ENCODE data around the gene EIF2AK2.

The EIF2AK2 gene

DNA sequence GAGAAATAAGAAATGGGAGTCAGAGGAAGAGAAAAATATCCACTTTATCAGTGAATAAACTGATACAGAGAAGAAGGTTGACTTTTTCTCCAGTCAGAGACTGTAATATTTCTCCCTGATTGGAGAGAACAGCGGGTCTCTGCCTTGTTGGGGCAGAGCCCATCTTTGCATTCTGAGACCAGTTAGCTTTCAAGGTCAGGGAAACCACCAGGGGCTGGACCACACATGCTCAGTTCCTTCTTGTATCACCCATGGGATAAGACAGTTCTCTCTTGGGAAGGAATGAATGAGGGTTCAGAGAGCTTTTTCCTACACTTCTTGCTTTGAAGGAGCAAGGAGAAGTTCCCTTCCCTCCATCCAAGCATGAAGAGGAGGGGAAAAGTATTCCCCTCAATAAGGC lies 60.2 kb downstream of the EIF2AK2 start:
- Histone ChIP-seq H3K9me3 (ENCODE audit: control insufficient read depth in 1 of 2, low read length in 2 of 2) (no peaks in the 10 kb centered on the region), H3K27me3 (ENCODE audit: low read depth, low read length) (no peaks in the 10 kb centered on the region), H3K36me3 (ENCODE audit: control insufficient read depth in 1 of 2, insufficient read depth in 2 of 2, low read length in 2 of 2) (peaks cover 42 to 76% of the 10 kb centered on the region in 2 donors), H3K27ac (ENCODE audit: low read length) (no peak overlapping the region), H3K4me3 (ENCODE audit: low read depth in 1 of 2, low read length in 2 of 2) (no peak overlapping the region), H3K4me1 (ENCODE audit: control insufficient read depth in 1 of 2, insufficient read depth in 2 of 2, low read length in 2 of 2) (no peaks in the 10 kb centered on the region)

DNA sequence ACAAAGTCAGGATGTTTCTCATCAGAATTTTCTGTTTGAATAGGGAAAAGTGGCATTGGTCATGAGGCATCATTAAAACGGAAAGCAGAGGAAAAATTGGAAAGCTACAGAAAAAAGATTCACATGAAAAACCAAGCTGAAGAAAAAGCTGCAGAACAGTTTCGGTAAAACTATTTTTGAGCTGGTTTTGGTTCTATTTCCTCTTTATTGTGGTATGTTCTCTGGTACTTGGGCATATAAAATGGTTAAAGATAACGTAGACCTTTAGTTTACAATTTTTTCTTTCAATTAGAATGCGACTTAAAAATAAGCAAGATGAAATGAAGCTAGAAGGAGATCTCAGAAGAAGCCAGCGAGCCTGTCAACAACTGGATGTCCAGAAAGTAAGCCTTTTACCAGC lies 64.9 kb downstream of the EIF2AK2 start:
- H3K36me3 ChIP-seq (ENCODE audit: control insufficient read depth in 1 of 2, insufficient read depth in 2 of 2, low read length in 2 of 2) = peaks cover 24 to 54% of the 10 kb centered on the region in 2 donors
- H3K27ac ChIP-seq (ENCODE audit: low read length) = no peak overlapping the region
- H3K9me3 ChIP-seq (ENCODE audit: control insufficient read depth in 1 of 2, low read length in 2 of 2) = no peaks in the 10 kb centered on the region
- no peaks in the 10 kb centered on the region for H3K27me3 ChIP-seq (ENCODE audit: low read depth, low read length)
- no peaks in the 10 kb centered on the region for H3K4me1 ChIP-seq (ENCODE audit: control insufficient read depth in 1 of 2, insufficient read depth in 2 of 2, low read length in 2 of 2)
- H3K4me3 ChIP-seq (ENCODE audit: low read depth in 1 of 2, low read length in 2 of 2) = no peak overlapping the region

DNA sequence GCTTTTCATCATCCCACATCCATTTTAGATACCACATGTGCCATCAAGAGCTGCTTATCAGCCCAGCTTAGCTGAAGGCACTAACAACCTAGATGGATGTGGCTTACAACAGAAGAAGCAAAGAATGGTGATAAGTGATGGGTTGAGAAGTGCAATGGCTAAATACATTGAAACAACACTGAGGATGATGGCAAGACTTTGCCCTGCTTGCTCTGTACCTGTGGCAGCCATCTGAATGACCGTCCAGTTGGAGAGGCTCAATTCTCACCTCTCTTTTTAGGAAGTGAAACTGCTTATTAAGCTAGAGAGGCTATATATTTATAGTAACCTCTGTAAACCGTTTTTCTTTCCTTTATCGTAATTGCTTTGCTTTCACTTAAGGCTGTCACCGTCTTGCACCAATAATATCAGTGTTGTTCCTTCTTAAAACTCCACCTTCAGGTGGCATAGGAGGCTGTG lies 66.7 kb downstream of the EIF2AK2 start:
- Histone ChIP-seq H3K9me3 (ENCODE audit: control insufficient read depth in 1 of 2, low read length in 2 of 2) (no peaks in the 10 kb centered on the region), H3K4me3 (ENCODE audit: low read depth in 1 of 2, low read length in 2 of 2) (no peak overlapping the region), H3K4me1 (ENCODE audit: control insufficient read depth in 1 of 2, insufficient read depth in 2 of 2, low read length in 2 of 2) (peaks cover 0 to 7% of the 10 kb centered on the region in 2 donors), H3K36me3 (ENCODE audit: control insufficient read depth in 1 of 2, insufficient read depth in 2 of 2, low read length in 2 of 2) (peaks cover 16 to 43% of the 10 kb centered on the region in 2 donors), H3K27ac (ENCODE audit: low read length) (no peak overlapping the region), H3K27me3 (ENCODE audit: low read depth, low read length) (no peaks in the 10 kb centered on the region)

DNA sequence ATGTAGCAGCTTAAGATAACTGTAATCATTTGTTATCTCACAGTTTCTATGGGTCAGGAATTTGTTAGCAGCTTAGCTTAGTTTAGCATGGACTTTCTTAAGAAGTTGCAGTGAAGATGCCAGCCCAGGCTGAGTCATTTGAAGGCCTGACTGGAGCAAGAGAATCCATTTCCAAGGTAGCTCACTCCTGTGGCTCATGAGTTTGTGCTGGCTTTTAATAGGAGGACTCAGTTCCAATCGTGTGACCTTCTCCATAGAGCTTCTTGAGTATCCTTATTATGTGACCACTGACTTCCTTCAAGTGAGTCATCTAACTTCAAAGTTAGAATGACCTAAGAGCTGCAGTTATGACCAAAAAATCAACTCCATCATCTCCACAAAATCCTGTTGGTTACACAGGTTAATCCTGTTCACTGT lies 71.0 kb downstream of the EIF2AK2 start:
- Histone ChIP-seq H3K27ac (ENCODE audit: low read length) (no peak overlapping the region), H3K4me3 (ENCODE audit: low read depth in 1 of 2, low read length in 2 of 2) (peak overlapping the region in 1 of 2 donors; percentile 97), H3K4me1 (ENCODE audit: control insufficient read depth in 1 of 2, insufficient read depth in 2 of 2, low read length in 2 of 2) (peaks cover 6 to 25% of the 10 kb centered on the region in 2 donors), H3K36me3 (ENCODE audit: control insufficient read depth in 1 of 2, insufficient read depth in 2 of 2, low read length in 2 of 2) (peaks cover 9 to 14% of the 10 kb centered on the region in 2 donors), H3K9me3 (ENCODE audit: control insufficient read depth in 1 of 2, low read length in 2 of 2) (no peaks in the 10 kb centered on the region), H3K27me3 (ENCODE audit: low read depth, low read length) (no peaks in the 10 kb centered on the region)

DNA sequence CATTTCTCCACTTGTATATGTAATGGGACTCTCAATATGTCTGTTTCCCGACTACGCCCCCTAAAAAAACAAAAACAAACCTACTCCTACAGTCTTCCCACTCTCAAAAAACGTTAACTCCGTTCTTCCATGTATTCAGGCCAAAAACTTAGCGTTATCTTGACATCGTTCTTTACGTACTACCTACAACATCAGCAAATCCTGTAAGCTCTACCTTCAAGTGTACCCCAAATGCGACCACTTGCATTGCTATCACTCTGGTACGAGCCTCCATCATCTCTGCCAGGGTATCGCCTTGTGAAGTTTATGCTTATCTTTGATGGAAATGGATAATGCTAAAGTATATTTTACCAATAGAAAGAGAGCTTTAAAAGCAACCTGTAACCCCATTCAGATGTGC lies 72.0 kb downstream of the EIF2AK2 start:
- Histone ChIP-seq H3K27me3 (ENCODE audit: low read depth, low read length) (no peaks in the 10 kb centered on the region), H3K4me1 (ENCODE audit: control insufficient read depth in 1 of 2, insufficient read depth in 2 of 2, low read length in 2 of 2) (peaks cover 6 to 25% of the 10 kb centered on the region in 2 donors), H3K36me3 (ENCODE audit: control insufficient read depth in 1 of 2, insufficient read depth in 2 of 2, low read length in 2 of 2) (peaks cover 4 to 13% of the 10 kb centered on the region in 2 donors), H3K9me3 (ENCODE audit: control insufficient read depth in 1 of 2, low read length in 2 of 2) (no peaks in the 10 kb centered on the region), H3K4me3 (ENCODE audit: low read depth in 1 of 2, low read length in 2 of 2) (peak overlapping the region; percentile 96 to 97), H3K27ac (ENCODE audit: low read length) (peak overlapping the region; percentile 72)

DNA sequence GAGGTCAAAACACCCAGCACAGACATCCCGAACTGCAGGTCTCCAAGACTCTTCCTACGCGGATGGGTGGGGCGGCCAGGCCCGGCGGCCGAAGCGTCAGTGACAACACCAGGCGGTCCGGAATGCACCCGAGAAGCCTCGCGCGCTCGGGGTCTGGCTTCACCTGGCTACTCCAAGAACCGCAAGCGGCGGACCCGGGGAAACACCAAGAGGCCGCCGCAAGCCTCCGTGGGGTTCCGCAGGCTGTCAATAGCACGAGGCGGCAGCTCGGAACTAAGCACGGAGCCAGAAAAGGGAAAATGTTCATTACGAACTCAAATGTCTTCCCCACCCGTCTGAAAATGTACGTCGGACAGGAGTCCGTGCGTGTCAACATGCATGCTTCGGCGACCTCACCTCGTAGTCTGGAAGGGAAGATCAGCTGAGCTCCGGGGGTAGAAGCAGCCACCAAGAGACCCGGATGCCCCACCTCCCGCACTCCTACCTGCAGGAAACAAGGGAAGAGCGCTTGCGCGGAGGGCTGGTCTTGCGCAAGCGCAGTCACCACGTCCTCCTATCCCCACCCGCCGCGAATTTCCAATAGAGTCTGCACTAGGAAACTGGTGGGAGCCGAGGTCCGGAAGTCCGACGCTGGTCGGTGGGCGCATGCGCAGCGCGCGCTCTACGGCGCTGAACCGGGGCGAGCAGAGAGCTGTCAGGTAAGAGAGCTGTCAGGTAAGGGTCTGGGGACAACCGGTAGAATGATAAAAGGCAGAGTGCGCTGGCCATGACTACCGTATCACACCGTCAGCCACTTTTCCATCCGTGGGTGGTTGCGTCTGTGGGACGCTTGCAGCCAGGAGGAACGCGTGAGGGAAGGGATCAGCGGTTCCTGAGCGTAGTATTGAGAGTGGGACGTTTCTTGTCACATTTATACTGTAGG lies 72.6 kb downstream of the EIF2AK2 start, which contains the start of the genes GPATCH11 and HEATR5B:
Gene GPATCH11 (plus strand): TSS at position 646 of the 922 bp plus-strand sequence. CDS start 3,864 bp downstream, outside the sequence.
Gene HEATR5B (minus strand): TSS at position 500 of the 922 bp plus-strand sequence. CDS start 958 bp downstream, outside the sequence.
- Histone ChIP-seq H3K36me3 (ENCODE audit: control insufficient read depth in 1 of 2, insufficient read depth in 2 of 2, low read length in 2 of 2) (peaks cover 0 to 12% of the 10 kb centered on the region in 2 donors), H3K27ac (ENCODE audit: low read length) (peak within 1 kb of the TSS; percentile 72), H3K27me3 (ENCODE audit: low read depth, low read length) (no peaks in the 10 kb centered on the region), H3K4me1 (ENCODE audit: control insufficient read depth in 1 of 2, insufficient read depth in 2 of 2, low read length in 2 of 2) (peaks cover 6 to 25% of the 10 kb centered on the region in 2 donors), H3K9me3 (ENCODE audit: control insufficient read depth in 1 of 2, low read length in 2 of 2) (no peaks in the 10 kb centered on the region), H3K4me3 (ENCODE audit: low read depth in 1 of 2, low read length in 2 of 2) (peak within 1 kb of the TSS; percentile 96 to 97)

DNA sequence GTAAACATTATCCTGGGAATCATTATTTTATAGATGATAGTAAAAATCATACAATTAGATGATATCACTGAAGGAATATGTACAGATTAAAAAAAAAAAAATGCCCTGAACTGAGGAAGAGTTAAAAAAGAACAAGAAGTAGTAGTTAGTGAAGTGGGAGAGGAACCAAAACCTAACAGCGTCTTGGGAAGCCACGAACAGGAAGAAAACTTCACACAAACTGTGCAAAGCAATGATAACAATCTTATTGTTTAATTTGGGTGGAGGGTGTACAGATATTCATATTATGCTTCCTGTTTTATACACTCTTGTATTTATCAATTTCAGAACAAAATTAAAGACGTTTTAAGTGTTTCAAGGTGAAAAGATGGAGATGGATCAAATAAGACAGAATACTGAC lies 76.1 kb downstream of the EIF2AK2 start:
- H3K27me3 ChIP-seq (ENCODE audit: low read depth, low read length) = no peaks in the 10 kb centered on the region
- peaks cover 22 to 27% of the 10 kb centered on the region in 2 donors for H3K36me3 ChIP-seq (ENCODE audit: control insufficient read depth in 1 of 2, insufficient read depth in 2 of 2, low read length in 2 of 2)
- no peaks in the 10 kb centered on the region for H3K9me3 ChIP-seq (ENCODE audit: control insufficient read depth in 1 of 2, low read length in 2 of 2)
- H3K4me3 ChIP-seq (ENCODE audit: low read depth in 1 of 2, low read length in 2 of 2) = peak overlapping the region in 1 of 2 donors; percentile 4
- H3K4me1 ChIP-seq (ENCODE audit: control insufficient read depth in 1 of 2, insufficient read depth in 2 of 2, low read length in 2 of 2) = peaks cover 6 to 25% of the 10 kb centered on the region in 2 donors
- H3K27ac ChIP-seq (ENCODE audit: low read length) = no peak overlapping the region

DNA sequence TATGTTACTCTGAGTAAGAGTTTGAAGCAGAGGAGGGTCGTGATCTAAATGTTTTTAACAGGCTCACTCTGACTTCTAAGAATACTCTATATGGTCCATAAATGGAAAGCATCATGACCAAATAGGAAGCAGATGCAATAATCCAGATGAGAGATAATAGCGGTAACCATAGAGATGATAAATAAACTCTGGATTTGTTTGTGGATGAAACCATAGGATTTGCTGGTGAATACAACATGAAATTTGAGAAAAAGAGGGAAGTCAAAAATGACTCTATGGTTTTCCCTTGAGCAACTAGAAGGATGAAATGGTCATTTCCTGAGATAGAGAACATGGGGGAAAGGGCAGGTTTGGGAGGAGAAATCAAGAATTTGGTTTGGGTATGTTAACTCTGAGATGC lies 76.5 kb downstream of the EIF2AK2 start:
- Histone ChIP-seq H3K4me1 (ENCODE audit: control insufficient read depth in 1 of 2, insufficient read depth in 2 of 2, low read length in 2 of 2) (peaks cover 6 to 21% of the 10 kb centered on the region in 2 donors), H3K27ac (ENCODE audit: low read length) (no peak overlapping the region), H3K27me3 (ENCODE audit: low read depth, low read length) (no peaks in the 10 kb centered on the region), H3K9me3 (ENCODE audit: control insufficient read depth in 1 of 2, low read length in 2 of 2) (no peaks in the 10 kb centered on the region), H3K36me3 (ENCODE audit: control insufficient read depth in 1 of 2, insufficient read depth in 2 of 2, low read length in 2 of 2) (peaks cover 24 to 29% of the 10 kb centered on the region in 2 donors), H3K4me3 (ENCODE audit: low read depth in 1 of 2, low read length in 2 of 2) (peak overlapping the region in 1 of 2 donors; percentile 4)

DNA sequence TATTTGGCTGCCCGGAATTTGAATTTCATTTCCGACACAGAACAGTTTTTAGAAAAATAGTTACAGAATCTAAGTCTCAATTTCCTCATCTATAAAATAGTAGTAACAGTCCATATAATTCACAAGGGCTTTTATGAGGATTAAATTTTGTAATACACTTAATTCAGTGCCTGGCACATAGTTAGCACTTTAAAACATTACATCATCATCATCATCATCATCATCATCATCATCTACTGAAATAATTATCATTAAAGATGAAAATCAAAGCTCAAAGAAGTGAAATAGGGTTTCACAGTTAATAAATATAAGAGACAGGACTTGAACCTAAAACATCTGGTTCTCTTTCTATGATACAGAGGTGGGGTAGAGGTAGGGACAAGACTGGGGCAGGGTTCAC lies 85.8 kb downstream of the EIF2AK2 start:
- Histone ChIP-seq H3K4me3 (ENCODE audit: low read depth in 1 of 2, low read length in 2 of 2) (no peak overlapping the region), H3K9me3 (ENCODE audit: control insufficient read depth in 1 of 2, low read length in 2 of 2) (no peaks in the 10 kb centered on the region), H3K27me3 (ENCODE audit: low read depth, low read length) (no peaks in the 10 kb centered on the region), H3K36me3 (ENCODE audit: control insufficient read depth in 1 of 2, insufficient read depth in 2 of 2, low read length in 2 of 2) (peaks cover 41 to 49% of the 10 kb centered on the region in 2 donors), H3K4me1 (ENCODE audit: control insufficient read depth in 1 of 2, insufficient read depth in 2 of 2, low read length in 2 of 2) (no peaks in the 10 kb centered on the region), H3K27ac (ENCODE audit: low read length) (no peak overlapping the region)

DNA sequence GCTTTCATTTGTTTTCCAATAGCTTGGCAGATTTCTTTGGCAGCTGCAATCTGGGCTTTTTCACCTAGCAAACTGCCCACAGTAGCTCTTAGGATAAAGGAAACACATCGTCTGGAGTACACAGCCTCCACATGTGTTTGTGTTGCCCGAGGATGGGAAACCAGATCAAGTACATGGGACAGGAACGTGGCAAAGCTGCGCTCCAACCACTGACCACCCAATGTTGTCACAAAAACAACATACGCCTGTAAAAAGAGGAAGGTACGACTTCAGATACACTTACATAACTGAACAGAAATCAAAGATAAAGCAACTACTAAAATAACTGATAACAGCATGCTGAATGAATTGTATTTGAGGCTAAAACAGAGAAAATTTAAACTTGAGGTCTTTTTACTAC lies 88.1 kb downstream of the EIF2AK2 start:
- H3K27me3 ChIP-seq (ENCODE audit: low read depth, low read length) = no peaks in the 10 kb centered on the region
- peaks cover 44 to 62% of the 10 kb centered on the region in 2 donors for H3K36me3 ChIP-seq (ENCODE audit: control insufficient read depth in 1 of 2, insufficient read depth in 2 of 2, low read length in 2 of 2)
- H3K9me3 ChIP-seq (ENCODE audit: control insufficient read depth in 1 of 2, low read length in 2 of 2) = no peaks in the 10 kb centered on the region
- no peak overlapping the region for H3K4me3 ChIP-seq (ENCODE audit: low read depth in 1 of 2, low read length in 2 of 2)
- H3K27ac ChIP-seq (ENCODE audit: low read length) = no peak overlapping the region
- H3K4me1 ChIP-seq (ENCODE audit: control insufficient read depth in 1 of 2, insufficient read depth in 2 of 2, low read length in 2 of 2) = no peaks in the 10 kb centered on the region

DNA sequence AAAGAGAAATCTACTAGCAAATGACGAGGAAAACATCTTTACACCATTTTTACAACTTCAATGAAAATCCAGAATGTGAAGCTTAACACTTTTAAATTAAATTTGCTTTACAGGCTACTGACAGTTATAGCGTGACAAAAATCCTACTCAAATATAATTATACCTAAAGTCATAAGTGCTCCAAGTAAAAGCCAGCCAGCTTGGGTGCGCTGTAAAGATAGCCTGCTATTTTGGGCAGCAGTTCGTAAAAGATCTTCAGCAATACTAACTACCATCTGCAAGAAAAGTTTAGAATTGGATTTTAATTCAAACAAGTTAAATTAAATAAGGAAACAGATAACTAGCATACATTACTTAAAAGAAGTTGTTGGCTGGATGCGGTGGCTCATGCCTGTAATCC lies 95.0 kb downstream of the EIF2AK2 start:
- Histone ChIP-seq H3K27ac (ENCODE audit: low read length) (no peak overlapping the region), H3K4me1 (ENCODE audit: control insufficient read depth in 1 of 2, insufficient read depth in 2 of 2, low read length in 2 of 2) (no peaks in the 10 kb centered on the region), H3K36me3 (ENCODE audit: control insufficient read depth in 1 of 2, insufficient read depth in 2 of 2, low read length in 2 of 2) (peaks cover 56 to 64% of the 10 kb centered on the region in 2 donors), H3K9me3 (ENCODE audit: control insufficient read depth in 1 of 2, low read length in 2 of 2) (peaks cover 0 to 2% of the 10 kb centered on the region in 2 donors), H3K27me3 (ENCODE audit: low read depth, low read length) (no peaks in the 10 kb centered on the region), H3K4me3 (ENCODE audit: low read depth in 1 of 2, low read length in 2 of 2) (no peak overlapping the region)
